GM19035 (cell line): ENCODE results near the gene OTULIN.

Experiments used
- ATAC-seq: cut with Tn5 transposase; IDR thresholded peaks from one replicate; pipeline ENCODE4 v1.9.1; 2021; ENCODE audit not compliant: unreplicated experiment

OTULIN gene

DNA sequence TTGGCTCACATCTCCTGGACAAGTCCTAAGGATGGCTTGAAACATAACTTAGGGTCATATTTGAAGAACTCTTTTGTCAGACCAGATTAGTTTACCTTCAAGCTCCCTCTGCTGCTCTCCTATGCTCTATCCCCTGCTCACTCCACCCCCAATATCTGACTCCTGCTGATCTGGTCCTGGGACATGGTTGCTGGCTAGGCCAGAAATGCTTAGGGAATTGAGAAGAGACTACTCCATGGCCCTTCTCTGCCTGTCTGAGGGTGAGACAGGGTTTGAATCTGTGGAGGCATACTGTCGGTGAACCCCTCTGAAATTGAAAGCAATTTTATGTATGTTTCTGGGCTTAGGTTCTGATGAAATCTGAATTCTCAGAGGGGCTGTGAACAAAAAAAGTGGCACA lies 3.3 kb downstream of the OTULIN start:
- ATAC-seq, result no peak

DNA sequence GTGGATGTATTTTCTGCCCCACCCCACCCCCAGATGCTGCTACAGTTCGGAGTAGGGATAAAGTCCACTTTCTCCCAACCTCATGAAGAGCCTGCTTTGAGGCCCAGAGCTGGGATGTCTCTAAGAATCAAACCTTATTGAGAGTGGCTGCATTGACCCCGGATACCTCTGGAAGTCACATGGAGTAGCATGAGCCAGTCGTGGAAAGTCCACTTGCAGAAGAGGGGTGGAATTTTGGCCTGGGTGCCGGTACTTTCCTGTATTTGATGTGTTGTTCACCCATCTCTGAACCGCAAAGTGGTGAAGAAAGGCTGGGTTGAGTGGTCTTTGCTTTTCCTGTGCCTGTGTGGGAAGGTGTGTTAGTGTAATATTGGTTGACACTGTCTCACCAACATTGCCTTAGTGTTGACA lies 3.7 kb downstream of the OTULIN start:
- ATAC-seq, result no peak

DNA sequence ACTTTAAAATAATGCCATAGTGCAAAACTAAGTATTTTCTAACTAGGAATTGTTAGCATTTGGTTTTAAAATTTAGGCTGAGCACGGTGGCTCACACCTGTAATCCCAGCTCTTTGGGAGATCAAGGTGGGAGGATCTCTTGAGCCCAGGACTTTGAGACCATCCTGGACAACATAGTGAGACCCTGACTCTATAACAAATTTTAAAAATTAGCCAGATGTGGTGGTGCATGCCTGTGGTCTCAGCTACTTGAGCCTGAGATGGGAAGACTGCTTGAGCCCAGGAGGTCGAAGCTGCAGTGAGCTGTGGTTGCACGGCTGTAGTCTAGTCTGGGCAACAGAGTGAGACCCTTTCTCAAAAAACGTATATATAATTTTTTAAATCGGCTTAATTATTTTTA lies 4.9 kb downstream of the OTULIN start:
- ATAC-seq, result no peak

DNA sequence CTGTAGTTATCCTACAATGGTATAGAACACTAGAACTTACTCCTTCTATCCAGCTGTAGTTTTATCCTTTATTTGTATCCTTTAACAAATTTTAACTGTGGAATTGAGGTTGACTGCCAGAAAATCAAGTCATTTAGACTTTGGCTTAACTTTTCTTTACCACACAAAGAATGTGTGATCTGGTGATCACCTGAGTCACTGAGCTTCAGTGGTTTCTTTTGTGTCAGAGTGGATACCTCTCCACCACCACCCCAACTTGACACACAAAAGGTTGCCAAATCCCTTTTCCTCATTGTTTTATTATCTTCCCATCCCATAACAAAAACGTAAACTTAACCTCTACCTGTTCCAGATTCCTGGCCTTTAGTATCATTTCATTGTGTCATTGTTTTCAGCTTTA lies 5.5 kb downstream of the OTULIN start:
- no peak for ATAC-seq

DNA sequence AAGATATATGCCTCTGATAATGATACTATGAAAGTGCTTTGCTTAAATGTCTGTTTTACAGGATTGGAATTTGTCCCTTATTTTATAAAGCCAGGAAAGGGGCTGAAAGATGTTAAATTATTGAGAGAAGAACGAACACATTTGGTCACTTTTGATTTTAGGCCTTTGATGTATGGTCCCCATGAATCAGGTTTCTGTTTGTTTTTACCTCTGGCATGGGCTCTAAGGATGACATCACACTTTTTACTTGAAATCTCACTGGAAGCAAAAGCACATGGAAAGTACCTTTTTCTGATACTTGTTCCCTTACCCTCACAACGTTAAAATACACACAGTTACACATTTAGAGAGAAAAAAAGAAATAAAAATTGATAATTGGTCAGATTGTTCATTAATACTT lies 6.9 kb downstream of the OTULIN start:
- ATAC-seq, result peak; percentile 29

DNA sequence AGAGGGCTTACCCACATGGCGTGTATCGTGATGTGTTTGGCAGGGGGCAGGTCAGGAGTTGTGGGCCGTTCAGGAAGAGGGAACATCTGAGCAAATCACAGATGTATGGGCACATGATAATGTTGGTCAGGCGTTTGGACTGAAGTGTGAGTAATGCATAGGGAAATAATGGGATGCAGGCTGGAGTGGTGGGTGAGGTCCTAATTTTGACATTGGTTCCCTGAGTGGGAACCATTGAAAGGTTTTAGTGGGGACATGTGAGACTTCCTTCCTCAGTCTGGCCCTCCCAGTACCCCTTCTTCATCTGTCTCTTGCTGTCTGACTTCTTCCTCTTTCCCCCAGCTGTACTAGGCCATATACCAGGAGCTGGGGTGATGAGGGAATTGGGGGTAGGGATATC lies 7.6 kb downstream of the OTULIN start:
- ATAC-seq, result no peak

DNA sequence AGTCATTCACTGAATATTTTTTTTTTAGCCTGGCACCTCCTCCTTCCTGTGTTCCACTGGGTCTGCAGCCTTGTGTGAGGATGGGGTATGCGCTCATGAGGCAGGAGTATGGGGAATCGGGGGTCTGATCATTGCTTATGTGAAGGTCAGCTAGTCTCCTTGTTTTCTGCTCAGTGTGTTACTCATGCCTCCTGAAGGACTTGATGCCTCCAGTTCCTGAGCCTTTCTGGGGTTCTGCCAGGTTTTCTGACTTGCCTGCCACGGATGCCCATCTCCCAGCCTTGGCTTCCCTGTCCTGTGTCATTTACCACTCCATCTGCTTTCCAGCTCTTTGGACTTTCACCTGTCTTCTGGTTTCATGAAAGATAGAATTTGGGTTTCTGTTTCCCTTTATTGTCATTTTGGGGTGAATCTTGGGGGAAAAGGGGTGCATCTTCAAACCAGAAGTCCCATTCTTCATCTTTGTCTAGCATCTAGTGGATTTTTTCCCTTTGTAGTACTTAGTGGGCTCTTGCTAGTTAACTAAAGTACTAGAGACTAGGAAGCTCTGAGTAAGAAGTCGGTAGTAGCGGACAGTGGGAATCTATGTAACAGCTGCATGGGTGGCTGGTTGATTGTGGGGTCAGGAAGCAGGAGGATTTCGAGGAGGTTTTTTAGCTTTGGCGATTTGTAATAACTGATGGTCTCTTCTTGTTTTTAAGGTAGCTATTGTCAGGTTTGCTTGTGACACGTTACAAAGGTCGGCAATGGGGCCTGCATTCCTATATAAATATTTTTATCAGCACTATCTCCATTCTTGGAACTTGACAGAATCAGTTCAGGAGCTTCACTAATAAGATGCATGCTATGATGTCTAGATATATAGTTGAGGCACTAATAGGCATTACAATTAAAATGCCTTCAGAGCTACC lies 8.2 kb downstream of the OTULIN start:
- no peak for ATAC-seq

DNA sequence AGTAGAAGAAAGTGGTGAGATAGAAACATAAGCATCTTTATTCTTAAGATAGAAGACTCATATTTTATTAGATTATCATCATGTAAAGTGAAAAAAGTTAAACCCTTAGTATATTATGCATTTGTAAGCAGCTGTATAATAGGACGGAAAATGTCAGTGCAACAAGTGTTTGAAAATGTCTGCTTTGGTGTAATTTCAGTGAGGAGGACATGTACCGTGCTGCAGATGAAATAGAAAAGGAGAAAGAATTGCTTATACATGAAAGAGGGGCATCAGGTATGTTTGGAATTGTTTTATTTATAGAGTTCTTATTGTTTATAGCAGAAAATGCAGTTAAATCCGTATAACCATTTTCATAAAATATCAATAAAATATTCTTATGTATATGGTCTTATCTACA lies 8.9 kb downstream of the OTULIN start:
- no peak for ATAC-seq

DNA sequence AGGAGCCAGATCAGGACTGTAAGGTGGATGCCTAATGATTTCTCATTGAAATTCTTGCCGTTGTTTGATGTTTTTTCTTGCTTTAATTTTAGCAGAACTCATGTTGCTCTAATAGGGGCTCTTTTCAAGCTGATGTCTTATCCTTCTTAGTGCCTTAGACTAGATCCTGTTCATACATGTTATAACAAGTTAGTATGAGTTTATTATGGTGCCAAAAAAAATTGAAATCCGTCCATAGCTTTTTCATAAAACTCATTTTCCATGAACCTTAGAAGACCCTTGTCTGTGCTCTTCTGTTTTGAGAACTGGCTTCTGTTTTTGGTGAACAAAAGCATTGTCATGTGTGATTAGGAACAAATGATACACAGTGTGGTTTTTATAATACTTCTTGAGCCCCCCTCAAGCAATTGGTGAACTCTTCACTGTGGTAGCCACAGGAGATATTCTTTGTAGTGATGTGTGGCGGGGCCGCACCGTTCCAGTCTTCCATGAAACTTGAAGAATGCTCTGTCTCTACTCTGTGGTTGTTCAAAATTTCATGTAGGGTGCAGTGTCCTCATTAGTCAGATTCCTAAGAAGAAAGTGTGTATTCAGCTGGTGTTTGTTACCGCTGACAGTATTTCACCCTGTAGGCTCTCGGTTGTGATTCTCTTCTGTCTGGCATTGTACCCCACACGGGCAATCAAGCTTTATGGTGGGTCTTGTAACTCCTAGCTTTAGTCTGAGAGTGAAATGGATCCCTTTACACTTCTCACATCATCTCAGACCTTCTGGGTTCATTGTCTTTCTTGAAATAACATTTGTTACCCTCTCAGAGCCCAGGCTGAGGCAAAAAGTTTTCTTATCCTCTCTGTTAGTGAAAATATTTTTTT lies 10.7 kb downstream of the OTULIN start:
- ATAC-seq, result peak; percentile 5

DNA sequence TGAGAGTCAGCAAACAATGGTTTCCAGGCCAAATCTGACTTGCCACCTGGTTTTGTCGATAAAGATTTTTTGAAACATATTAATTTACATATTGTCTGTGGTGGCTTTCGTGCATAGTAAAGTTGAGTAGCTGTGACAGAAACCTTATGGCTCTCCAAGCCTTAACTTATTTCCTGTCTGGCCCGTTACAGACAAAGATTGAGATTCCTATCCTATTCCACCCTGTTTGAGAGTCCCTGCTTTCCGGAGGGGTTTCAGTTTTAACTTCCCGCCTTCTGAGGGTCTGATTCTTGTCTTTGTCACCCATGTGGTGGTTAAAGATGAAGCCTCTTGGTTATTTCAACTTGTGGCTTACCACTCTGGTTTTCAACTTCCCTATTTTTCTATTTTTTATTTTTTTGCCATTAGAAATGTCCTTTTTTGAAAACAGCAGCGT lies 11.4 kb downstream of the OTULIN start:
- peak; percentile 46 for ATAC-seq

DNA sequence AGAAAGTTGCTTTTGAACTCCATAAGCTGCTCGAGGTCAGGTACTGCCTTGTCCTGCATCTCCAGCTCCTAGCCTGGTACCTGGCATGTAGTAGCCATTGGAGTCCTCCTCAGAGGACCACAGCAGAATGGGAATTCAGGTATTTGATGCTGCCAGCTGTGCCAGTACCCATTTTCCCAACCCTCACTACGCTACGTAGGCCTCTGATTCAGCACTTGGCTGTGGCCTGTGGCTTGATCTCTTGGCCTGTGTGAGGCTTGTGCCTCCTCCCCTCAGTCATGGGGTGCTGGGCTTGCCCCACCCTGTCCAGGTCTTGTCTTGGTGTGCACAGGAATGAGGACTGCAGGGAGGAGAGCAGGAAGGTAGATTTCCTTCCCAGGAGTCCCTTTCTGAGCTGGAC lies 11.8 kb downstream of the OTULIN start:
- ATAC-seq, result peak; percentile 41

DNA sequence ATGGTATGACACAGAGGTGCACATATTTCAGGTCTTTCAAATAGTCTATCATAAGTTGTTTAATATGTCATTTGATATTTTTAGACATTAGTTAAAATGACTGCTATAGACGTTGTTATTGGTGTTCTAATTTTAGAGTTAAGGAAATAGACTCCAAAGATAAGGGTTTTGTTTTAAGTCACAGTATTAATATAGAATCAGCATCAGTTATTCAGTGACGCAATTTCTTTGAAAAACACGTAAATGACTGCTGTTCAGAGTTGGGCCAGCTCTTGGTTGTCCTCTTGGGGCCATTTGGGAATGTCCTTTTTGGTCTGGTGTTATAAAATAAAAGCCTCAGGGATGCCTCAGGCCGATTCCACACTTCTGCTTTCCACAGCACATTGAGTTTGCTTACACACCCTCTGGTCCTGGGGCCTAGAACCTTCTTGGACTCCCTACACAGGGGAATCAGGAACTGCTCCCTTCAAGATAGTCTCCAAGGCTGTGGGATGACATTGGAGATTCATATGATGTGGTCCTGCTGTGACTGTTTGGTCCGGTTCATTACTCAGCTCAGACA lies 14.3 kb downstream of the OTULIN start:
- no peak for ATAC-seq

DNA sequence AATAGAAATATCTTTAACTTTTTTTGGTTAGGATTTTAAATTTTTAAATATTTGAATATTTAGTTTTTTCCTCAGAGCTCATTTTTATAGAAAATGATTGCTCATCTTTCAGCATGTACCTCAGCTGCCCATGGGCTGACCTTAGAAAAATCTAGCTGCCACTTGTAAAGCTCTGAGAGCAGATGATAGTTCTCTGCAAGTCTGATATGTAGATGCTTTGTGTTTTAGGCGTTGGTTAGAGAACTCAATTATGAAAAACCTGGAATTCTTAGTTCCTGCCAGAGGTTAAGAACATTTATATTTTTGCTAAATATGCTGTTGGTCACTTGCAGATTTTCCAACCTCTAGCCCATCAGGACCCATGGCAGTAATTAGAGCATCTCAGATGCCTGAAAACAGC lies 15.1 kb downstream of the OTULIN start:
- ATAC-seq, result no peak

DNA sequence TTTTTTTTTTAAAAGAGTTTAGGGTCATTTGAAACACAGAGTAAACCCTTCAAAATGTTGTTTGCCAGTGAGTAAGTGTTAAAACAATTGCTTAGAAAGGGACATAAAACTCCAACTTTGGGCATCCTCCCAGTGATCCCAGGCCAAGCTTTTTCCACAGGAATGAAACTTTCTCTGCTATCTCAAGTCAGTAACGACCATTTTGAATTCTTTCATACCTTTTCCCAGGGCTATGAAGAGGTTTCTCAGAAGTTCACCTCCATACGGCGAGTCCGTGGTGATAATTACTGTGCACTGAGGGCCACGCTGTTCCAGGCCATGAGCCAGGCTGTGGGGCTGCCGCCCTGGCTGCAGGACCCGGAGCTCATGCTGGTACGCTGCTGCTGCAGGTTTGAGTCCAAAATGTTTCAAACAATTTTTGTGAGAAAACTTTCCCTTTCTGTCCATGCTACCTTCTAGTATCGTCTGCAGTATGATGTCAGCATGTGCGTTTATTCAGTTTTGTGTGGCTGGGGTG lies 16.8 kb downstream of the OTULIN start:
- no peak for ATAC-seq

DNA sequence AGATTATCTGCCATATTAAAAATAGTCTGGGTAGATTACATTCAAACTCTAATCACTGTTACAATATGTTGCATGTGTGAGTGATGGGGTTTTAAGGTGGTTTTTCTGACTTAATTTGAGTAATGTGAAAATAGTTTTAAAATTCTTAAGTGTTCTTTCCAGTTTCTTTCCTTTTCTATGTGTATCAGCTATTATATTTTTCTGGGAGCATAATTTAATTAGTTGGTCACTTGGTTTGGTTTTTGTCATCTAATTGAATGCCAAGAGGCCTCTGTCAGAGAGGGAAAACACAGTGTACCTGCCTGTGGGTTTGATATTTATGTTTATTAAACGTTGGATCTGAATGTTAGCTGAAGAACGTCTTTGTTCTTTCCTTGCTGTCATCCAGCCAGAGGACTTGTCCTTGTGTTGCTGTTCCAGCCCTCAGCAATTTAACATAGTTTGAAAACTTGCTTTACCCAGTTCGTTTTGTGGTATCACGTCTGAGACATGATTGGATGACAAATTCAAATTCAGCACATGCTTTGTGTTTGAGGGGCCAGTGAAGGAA lies 19.5 kb downstream of the OTULIN start:
- ATAC-seq, result no peak

DNA sequence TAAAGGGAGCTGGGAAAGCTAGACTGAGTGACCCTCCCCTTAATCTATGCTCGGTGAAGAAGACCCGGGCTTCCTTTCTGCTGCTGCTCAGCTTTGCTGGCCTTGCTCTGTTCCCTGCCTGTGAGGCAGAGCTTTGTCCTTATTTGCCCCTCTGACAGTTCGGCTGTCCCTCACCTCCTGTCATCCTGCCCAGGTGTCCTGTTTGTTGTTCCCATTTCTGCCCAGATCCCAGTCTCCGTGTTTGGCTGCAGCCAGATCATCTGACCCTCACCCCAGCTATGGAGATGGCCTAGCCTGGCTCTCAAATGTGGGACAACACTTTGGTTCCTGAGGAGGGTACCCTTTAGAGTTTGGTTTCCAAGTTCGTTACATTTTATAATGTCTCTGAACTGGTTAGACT lies 20.2 kb downstream of the OTULIN start:
- ATAC-seq, result no peak

DNA sequence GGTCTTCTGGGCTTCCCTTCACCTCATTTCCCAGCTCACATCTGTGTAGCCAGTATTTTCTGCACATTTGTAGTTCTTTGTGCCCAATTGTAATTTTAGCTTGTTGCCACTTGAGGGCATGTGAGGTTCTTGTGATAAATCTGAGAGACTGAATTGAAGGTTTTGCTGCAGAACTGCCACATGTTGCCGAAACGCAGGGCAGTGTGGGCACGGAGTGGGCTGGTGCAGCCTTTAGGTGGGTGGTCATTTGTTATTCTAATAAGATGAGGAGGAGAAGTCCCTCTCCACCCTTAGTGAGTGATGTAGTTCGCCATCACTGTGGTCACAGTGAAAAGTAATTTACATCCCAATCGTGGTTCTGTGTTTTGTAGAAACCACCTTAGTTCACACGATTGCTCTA lies 21.2 kb downstream of the OTULIN start:
- ATAC-seq, result peak; percentile 90

DNA sequence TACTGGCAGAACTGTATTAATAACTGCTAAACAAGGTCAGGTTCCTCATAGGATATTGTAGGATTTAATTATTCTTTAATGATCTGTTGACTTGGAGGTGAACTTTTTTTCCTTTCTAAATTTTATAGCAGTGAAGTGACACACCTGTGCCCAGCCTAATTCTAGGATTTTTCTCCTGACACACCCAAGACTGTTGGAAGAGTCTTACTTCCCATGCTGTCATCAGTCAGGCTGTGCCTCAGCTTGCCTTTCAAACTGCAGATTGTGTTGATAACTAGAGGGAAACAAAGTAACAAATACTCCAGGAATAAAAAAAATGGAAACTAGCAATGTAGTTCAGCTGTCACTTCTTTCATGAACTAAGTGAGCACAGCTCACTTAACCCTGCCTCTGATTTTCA lies 22.0 kb downstream of the OTULIN start:
- ATAC-seq, result no peak

DNA sequence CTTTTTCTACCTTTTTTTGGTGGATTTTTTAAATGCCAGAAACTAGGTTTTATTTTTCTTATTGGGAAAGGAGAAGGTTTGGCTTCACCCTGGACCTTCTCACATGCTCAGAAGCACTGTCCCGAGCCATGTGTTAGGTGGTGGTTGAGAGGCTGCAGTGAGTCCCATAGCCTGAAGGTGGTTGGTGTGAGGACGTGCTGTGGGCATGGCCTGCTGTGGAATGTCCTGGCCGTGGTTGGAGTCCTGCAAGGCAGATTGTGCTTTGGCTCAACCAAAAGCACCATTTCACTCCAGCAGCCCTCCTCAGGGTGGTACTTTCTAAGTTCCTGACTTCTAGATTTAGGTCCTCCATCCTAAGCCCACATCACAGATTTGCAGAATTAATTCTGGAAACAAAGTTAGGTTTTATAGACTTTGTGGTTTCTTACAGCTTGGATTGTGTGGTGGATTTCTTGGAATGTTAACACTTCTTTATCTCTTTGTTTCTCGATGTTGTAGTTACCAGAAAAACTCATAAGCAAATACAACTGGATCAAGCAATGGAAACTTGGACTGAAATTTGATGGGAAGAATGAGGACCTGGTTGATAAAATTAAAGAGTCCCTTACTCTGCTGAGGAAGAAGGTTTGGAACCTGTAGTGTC lies 22.6 kb downstream of the OTULIN start:
- ATAC-seq, result no peak

DNA sequence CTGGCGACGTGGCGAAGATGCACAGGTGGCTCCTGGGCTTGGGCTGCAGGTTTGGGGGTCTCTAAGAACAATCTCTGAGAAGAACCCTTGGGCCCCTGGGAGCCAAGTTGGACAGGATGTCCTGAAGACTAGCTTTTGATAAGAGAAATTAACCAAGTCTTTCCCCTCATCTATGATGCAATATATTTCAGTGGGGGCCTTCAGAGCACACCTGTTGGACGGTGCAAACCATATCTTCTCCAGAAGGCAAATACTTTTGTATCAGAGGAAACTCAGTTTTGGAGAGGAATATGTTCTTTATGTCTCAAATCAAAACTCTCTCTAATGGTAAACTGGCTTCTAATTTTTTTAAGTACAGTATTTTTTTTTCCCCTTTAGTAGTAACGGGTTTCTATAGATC lies 28.6 kb downstream of the OTULIN start:
- no peak for ATAC-seq

DNA sequence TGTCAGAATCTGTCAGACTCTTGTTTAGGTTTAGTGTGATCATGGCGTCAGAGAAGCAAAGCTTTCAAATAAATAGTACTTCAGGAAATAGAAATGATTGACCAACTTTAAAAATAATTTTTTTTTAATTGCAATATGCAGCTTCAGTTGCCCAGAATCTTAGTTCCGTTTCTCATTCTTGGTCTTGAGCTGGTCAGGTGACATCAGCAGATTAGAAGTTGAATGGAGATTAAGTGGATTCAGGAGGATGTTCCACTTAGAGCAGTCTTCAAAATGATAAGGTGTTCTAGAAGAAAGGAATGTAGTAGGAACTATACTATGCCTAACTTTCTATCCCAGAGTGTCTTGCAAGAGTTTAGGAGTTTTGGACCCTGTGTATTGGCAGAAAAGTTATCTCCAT lies 30.6 kb downstream of the OTULIN start:
- no peak for ATAC-seq
